EL (cell line): ENCODE results near the gene CSPG4.

Experiments
- DNase-seq: peaks from one replicate; pipeline ENCODE4 v3.0.0-alpha.2; 2016

The CSPG4 gene

DNA sequence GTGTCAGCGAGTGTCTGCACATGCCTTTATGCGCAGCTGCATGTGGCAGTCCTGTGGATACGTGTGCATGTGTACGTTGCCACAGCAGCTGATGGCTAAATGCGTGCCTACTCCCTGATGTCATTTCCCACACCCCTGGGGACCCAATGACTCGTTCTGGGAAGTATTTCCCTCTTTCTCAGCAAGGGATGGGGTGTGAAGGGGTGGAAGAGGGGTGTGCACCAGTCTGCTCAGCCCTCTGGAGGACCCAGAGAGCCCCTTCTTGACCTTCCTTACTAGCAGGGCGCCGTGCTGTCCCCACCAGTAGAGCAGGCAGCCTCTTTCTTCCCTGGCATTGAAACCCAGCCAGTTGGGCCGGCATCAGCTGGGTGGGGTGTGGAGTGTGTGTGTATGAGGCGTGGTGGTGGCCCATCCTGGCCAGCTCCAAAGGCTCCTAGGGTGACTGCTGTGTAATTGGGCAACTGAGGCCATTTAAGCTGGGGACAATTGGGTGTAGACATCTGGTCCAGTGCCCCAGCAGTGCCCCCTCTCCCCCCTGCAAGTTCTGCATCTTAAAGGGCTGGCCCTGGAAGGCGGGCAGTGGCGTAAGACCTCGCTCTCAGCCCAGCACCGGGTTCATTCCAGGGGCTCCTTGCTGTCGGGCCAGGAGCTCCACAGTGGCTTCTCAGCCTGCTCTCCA is 45.7 kb downstream of the CSPG4 start:
- DNase-seq = peak; percentile 100

DNA sequence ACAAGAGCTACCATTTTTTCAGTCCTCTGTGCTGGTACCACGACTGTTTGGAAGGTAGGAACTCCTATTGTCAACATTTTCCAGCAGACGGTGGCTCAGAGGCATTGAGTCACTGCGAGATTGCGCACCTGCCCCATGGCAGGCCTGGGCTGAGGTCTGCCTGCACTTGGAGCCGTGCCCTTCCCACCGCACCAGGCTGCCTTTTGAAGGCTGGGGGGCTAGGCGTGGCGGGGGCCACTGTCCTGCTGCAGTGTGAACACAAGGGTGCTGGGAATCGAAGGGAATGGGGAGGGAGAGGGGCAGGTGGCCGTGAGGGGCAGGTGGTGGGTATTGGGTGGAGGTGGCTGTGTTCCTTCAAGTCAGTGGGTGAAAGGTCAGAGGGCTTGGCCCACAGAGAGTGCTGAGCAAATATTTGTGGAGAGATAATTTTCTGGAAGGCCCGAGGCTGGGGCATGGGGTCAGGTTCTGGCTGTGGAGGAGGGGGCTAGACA is 48.7 kb downstream of the CSPG4 start:
- no peak for DNase-seq

GRCh38 chr15:75662823-75663519 is 49.7 kb downstream of the CSPG4 start:
- no peak for DNase-seq

- DNase-seq = no peak
Observed at GRCh38 chr15:75661756-75662140, 50.9 kb downstream of the CSPG4 start.

GRCh38 chr15:75661100-75661755 is 51.4 kb downstream of the CSPG4 start:
- peak; percentile 96 for DNase-seq

- DNase-seq = peak; percentile 13
Observed at GRCh38 chr15:75659928-75660645, 52.6 kb downstream of the CSPG4 start.

DNA sequence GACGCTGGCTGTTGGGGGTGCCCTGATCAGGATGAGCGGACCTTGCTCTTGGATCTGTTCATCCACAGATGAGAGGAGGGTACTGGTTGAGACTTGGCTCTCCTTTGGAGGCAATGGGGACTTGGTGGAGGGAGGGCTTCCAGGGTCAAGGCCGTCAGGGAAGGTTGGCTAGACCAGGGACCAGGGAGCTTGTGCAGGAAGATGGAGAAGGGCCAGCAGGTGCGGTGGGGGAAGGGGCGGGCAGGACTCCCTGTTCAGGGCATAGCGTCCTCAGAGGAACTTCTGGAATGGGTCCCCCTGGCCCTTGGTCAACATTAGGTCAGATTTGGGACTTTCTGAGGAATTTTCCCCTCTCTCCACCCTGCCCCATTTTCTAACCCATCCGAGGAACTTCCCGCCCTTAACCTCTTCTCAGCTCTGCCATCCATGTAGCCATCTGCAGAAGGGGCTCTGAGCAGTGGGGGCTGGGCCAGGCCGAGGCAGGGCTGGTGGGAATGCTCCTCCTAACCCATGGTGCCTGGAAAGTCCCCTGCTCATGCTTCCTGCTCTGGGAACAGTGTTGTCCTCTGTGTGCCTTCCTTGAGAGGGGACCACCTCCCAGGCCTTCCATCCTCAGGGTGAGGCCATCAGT is 53.4 kb downstream of the CSPG4 start:
- DNase-seq = no peak

- no peak for DNase-seq
Observed at GRCh38 chr15:75656813-75657212, 55.8 kb downstream of the CSPG4 start.

- no peak for DNase-seq
Observed at GRCh38 chr15:75656331-75656730, 56.3 kb downstream of the CSPG4 start.

DNA sequence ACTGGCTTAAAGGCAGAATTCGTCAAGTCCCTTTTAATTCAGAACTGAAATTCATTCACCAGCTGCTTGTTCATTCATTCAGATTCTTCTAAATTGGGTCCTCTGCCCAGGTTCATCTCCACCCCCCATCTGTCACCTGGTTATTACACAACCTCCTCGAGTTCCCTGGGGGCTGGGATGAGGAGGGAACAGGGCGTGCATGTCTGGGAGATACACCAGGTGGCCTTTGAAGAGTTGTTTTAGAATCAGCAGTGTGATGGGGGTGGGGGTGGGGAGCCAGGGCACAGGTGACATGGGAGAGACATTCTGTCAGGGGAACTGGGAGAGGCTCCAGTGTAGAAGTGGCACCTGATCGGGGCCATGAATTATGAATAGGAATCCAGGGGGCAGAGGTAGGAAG is 56.7 kb downstream of the CSPG4 start:
- DNase-seq = no peak

DNA sequence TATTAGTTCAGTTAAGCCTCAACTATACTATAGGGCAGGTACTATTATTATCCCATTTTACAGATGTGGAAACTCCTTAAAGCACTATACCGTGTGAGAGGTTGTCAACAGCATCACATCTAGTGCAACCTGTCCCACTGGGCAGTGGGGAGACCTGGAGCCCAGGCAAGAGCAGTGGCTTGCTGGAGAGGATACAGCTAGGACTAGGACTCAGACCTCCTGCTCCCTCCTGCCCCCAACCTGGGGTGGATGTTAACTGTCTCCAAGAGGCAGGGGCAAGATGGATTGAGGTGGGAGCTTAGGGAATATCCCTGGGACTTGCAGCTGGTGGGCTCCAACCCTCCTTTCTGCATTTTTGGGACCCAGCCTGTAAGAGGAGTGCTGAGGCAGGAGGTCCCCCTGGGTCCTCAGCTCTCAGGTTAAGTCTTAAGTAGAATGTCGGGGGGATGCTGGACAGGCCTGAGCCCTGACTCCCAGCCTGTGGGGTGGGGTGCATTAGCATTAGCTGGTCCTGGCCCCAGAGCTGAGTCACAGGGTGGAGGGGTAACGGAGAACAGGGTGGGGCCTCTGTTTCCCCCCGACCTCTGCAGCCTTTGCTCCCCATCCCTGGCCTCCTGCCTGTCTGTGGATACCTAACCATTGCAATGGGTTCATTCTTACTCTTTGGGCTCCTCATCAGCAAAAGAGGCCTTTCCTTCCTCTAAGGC is 58.3 kb downstream of the CSPG4 start:
- no peak for DNase-seq

GRCh38 chr15:75653347-75653913 is 59.2 kb downstream of the CSPG4 start:
- DNase-seq = no peak

DNA sequence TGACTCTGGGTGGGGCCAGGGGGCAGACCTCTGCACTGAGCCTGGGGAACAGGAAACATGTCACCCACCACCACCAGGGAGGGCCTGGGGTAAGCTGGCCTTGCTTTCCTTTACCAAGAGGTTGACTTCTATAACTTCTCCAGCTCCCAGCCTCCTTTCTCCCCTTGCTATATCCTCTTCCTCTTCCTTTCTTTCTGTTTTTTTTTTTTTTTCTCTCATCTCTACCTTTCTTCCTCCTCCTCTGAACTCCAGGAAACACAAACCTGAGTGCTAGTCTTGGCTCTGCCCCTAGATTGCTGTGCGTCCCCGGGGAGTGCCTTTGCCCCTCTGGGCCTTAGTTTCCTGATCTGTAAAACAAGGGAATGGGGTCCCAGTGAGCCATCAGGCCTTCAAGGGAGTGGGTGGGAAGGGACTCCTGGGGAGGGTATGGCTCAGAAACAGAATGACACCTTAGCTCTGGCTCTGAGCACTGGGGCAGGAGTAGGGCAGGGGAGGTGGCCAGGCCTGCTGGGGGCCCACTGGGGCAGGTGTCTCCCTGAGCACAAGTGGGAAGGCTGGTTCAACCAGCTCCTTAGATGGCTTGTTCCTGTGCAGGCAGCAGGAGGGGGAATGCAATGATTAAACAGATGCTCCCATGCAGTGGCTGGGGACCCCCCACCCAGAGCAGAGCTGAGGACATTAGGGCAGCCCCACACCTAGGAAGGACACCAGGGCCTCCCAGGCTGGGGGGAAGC is 60.7 kb downstream of the CSPG4 start:
- no peak for DNase-seq

DNA sequence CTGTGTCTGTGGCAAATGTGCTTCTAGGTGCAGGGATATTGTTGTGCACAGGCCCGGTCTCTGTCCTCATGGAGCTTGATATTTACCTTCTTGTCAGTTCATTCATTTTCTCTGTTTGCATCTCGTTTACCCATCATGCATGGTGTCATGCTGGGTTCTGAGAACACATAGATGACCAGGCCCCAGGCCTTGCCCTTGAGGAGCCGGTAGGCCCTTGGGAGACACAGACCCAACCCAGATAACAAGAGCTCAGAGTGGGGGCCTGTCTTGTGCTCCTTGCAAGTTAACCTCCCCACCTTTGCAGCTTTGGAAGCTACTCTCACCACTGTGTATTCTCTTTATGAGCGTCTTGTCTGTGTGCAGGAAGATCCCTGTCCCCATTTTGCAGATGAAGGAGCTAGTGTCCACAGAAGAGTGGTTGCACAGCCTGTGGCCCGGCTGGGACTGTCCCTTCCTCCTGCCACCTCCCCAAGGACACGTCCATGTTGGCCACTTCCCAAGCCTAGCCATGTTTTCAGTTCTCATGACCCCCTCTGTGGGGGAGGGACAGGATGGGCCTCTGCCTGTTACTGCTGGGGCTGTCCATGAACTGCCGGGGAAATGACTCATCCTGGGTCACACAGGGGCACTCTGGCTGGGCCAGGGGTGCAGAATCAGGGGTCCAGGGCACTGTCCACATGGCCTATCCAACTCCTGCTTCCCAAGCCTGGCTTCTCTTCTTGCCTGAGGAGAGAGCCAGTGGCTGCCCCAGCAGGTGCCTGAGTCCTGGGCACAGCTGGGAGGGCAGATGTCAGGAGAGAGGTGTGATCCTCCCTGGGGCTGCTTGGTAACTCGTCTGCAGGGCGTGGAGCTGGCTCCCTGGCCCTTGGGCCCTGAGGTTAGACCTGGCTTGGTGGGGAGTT is 61.5 kb downstream of the CSPG4 start:
- DNase-seq = peak; percentile 69

GRCh38 chr15:75649848-75650247 is 62.8 kb downstream of the CSPG4 start:
- DNase-seq = no peak

DNA sequence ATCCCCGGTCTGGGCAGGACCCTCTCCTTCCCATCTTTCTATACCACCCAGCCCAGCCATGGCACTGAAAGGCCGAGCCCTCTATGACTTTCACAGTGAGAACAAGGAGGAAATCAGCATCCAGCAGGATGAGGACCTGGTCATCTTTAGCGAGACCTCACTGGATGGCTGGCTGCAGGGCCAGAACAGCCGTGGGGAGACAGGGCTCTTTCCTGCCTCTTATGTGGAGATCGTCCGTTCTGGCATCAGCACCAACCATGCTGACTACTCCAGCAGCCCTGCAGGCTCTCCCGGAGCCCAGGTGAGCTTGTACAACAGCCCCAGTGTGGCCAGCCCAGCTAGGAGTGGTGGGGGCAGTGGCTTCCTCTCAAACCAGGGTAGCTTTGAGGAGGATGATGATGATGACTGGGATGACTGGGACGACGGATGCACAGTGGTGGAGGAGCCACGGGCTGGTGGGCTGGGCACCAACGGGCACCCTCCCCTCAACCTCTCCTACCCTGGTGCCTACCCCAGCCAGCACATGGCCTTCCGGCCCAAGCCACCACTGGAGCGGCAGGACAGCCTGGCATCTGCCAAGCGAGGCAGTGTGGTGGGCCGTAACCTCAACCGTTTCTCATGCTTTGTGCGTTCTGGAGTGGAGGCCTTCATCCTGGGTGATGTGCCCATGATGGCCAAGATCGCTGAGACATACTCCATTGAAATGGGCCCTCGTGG is 63.4 kb downstream of the CSPG4 start:
- no peak for DNase-seq

DNA sequence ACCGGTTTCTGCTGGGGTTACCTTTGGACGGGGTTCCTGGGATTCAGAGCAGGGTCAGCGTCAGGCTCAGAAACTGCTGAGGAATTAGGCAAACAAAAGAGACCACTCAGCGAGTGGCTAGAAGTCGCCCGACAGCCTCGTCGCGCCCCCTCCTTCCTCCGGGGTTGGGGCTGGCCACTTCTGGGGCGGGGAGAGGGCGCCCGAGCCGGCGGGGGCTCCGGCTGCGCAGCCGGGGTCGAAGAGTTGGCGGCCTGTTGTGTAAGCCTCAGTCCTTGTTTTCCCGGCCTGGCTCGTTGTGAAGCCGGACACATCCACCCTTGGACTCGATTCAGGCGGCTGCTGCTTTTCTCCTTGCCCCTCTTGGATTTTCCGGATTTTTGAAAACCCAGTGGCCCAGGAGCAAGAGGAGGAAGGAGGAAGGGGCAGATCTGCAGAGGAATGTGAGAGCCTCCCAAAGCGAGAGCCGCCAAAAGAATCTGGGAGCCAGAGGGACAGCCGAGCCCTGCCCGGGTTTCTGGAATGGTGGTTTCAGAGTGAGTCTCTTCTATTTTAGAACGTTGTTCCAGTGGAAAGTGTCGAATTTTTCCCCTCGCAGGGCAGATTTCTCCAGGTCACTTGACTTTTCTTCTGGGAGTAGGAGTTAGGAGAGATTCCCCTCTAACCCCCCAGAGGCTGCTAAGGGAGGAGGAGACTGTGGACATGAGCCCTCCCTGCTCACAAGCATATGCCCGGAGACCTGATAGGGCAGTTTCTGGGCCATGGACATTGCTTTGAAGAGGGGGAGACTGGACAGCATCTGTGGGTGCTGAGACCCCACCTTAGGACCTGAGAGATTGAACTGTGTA is 64.3 kb downstream of the CSPG4 start:
- DNase-seq = peak; percentile 56
